PFSK-1 (cell line): Measurements from ENCODE around the gene NFATC3.

Experiments
- POLR2AphosphoS5 ChIP-seq: IDR thresholded peaks from 2 replicates; pipeline ENCODE4 v1.6.1; 2012; ENCODE audit warnings: low read depth, mild to moderate bottlenecking, control low read depth, low read length, moderate library complexity
- REST ChIP-seq, 2 experiments: IDR thresholded peaks; 2 replicates each; pipeline versions ENCODE4 v1.6.1 to v1.8.0; 2011 to 2012; ENCODE audit warnings: low read depth in 2 of 2, low read length in 2 of 2, control low read depth in 1 of 2, inconsistent platforms in 1 of 2, mild to moderate bottlenecking in 1 of 2, moderate library complexity in 1 of 2; ENCODE audit not compliant: insufficient read depth in 1 of 2
- TAF1 ChIP-seq: IDR thresholded peaks from 2 replicates; pipeline ENCODE4 v1.6.1; 2012; ENCODE audit warnings: low read length, control low read depth, borderline replicate concordance; ENCODE audit not compliant: insufficient read depth

- TF ChIP-seq REST (IDR thresholded peaks at IDR 0.05; ENCODE audit: insufficient read depth in 1 of 2, low read depth in 2 of 2, low read length in 2 of 2) (no peak), POLR2AphosphoS5 (peak; percentile 73), TAF1 (peak; percentile 65; the same call in 1 of the 2 replicates)
Observed at GRCh38 chr16:68244903-68245853, 160.0 kb downstream of the NFATC3 start, which contains the start of gene PLA2G15.
